Ectodermal cell (in vitro differentiated cells): ENCODE measurements around the gene CDHR1.

Source experiments
- H3K27ac ChIP-seq: 2 replicates; pipeline ENCODE4 v1.7.0; 2013; ENCODE audit warnings: mild to moderate bottlenecking, low read depth, low read length; ENCODE audit not compliant: insufficient read depth, poor library complexity, severe bottlenecking
- H3K27me3 ChIP-seq: 2 replicates; pipeline ENCODE4 v1.7.0; 2013; ENCODE audit warnings: mild to moderate bottlenecking, low read length; ENCODE audit not compliant: insufficient read depth, control insufficient read depth, poor library complexity, severe bottlenecking
- H3K36me3 ChIP-seq: one replicate; pipeline ENCODE4 v1.7.0; 2013; ENCODE audit warnings: low read length; ENCODE audit not compliant: control insufficient read depth, insufficient read depth
- H3K4me1 ChIP-seq: one replicate; pipeline ENCODE4 v1.7.0; 2013; ENCODE audit warnings: low read length; ENCODE audit not compliant: control insufficient read depth, insufficient read depth
- H3K4me3 ChIP-seq: 2 replicates; pipeline ENCODE4 v1.7.0; 2013; ENCODE audit warnings: low read depth, low read length, control low read depth; ENCODE audit not compliant: insufficient read depth
- H3K9me3 ChIP-seq: 2 replicates; pipeline ENCODE4 v1.7.0; 2013; ENCODE audit warnings: mild to moderate bottlenecking, low read length, moderate library complexity; ENCODE audit not compliant: control insufficient read depth
- WGBS, 2 experiments: methylation state at CpG; one replicate each; pipeline ENCODE4 v1.1.7; 2013; ENCODE audit warnings: missing lambda C conversion rate in 2 of 2; 5-methylcytosine and 5-hydroxymethylcytosine counted together

The CDHR1 gene

DNA sequence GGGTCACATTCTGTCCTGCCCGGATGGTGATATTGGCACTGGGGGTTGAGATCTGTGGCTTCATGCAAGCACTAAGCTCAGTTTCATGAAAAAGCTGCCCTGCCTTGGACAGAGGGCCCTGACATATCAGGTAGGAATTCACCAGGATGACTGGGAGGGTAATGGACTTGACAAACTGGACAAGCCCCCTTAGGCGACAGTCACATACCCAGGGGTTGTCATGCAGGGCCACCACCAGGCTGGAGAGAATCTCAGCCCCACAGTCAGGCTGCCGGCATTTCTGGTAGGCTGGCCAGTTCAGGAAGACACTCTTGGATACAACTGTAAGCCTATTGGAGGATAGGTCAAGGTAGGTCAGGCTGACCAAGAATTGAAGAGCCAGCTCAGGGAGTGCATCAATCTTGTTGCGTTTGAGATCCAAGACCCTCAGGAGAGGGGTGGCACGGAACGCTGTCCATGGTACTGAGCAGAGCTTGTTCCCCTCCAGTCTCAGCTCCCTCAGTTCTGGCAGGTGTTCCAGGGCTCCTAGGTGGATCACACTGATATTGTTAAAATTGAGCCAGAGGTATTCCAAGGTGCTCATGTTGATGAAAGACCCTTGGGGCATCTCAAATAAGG, 30.2 kb downstream of the CDHR1 start:
- H3K27ac ChIP-seq: no peak overlapping the region
- H3K9me3 ChIP-seq: no peaks in the 10 kb centered on the region
- H3K27me3 ChIP-seq: no peaks in the 10 kb centered on the region
- WGBS, 2 experiments: 50 to 52% methylated on average over 6 of the region's 6 CpGs
- no peak overlapping the region for H3K4me3 ChIP-seq
- H3K4me1 ChIP-seq: no peaks in the 10 kb centered on the region
- no peaks in the 10 kb centered on the region for H3K36me3 ChIP-seq

DNA sequence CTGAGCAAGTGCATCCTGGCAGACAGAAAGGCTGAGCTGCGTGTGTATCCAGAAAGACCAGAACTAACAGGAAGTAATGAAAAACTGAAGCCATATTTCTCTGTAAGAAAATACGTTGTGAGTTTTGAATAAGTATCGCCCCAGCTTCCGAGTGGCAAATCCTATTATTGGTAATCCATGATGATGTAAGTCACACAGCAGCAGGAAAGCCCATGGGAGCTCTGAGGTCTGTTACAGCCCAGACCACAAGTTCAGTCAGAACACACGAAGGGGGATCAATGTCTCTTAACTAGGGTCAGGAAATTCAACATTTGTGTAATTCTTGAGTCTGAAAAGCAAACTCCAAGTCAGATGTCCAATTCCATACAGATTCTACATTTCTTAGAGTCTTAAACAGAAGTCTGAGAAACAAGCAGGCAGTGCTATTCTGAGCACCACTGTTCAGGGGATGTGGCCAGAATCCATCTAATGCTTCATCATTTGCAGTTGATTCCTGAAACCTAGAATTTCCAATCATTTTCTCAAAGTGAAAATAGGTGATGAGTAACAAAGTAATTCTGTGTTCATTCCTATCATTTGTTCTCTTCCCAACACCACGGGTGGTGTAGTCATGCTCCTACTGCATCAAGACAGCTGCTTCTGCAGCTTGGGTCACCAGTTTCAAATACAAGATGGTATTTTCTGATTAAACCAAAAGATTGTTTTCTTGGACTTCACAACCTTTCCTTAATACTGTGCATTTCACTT, 31.3 kb downstream of the CDHR1 start, which contains the start of gene LRIT2:
Gene LRIT2 (minus strand): TSS at position 118 of the 747 bp plus-strand sequence. CDS start 24 bp downstream, at position 94.
- no peaks in the 10 kb centered on the region for H3K27me3 ChIP-seq
- H3K4me3 ChIP-seq: no peak within 1 kb of the TSS
- no peak within 1 kb of the TSS for H3K27ac ChIP-seq
- no peaks in the 10 kb centered on the region for H3K9me3 ChIP-seq
- 72 to 78% methylated on average over 6 of the region's 6 CpGs for WGBS, 2 experiments
- H3K4me1 ChIP-seq: no peaks in the 10 kb centered on the region
- H3K36me3 ChIP-seq: no peaks in the 10 kb centered on the region

DNA sequence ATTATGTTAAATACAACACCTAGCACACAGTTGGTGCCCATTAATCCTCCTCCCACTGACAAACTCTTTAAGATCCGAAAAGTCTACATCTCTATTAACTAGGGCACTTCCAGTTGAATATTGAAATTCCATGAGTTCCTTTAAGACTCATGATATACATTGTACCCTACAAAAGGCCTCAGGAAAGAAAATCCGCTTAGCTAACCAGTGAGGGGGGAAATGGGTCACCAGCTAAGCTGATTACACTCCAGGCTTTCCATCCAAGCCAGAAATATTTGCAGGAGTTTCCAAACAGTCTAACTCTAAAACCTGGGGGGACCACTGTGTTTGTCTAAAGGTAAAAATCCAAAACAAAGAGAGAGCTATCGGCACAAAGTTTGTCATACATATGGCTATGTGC, 32.3 kb downstream of the CDHR1 start:
- Histone ChIP-seq H3K27ac (no peak overlapping the region), H3K36me3 (no peaks in the 10 kb centered on the region), H3K9me3 (no peaks in the 10 kb centered on the region), H3K4me3 (no peak overlapping the region), H3K4me1 (no peaks in the 10 kb centered on the region), H3K27me3 (no peaks in the 10 kb centered on the region)
- WGBS, 2 experiments: 79 to 85% methylated on average over 3 of the region's 3 CpGs

DNA sequence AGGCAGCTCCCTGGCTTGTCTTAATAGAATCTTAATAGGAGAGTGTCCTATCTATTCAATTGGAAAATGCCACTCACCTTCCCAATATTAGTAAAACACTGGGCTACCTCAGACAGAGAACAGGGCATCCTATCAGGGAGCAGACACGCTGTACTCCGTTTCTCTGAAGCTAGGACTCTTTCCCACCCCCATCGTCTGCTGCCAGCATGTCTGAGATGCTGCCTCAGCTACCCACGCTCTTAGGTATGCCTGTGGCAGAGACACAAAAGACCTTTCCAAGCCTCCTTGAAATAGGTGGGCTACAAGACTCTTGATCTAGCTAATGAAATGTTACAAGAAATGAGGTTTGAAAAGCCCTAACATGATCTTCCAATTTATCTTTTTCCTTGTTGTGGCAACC, 33.5 kb downstream of the CDHR1 start:
- H3K4me1 ChIP-seq: no peaks in the 10 kb centered on the region

DNA sequence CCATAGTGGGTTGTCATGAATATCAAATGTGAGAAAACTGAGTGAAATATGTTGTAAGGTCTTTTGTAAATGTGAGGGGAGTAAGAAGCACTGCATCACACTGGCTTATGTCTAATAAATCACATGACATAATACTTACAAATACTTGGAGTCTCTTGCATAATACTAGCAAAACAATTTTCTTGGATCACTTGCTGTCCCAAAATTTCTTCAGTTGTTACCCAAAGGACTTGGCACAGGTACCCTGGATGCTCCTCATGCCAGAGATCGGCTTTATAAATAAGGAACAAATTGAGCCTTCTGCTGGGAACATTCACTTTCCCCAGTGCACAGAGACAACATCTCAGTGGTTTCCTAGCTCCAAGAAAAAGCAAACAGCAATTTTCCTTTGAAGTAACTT, 36.0 kb downstream of the CDHR1 start:
- WGBS, 2 experiments: 87 to 93% methylated on average over 1 of the region's 1 CpG
- no peaks in the 10 kb centered on the region for H3K9me3 ChIP-seq
- H3K36me3 ChIP-seq: no peaks in the 10 kb centered on the region
- H3K4me3 ChIP-seq: no peak overlapping the region
- no peaks in the 10 kb centered on the region for H3K4me1 ChIP-seq
- H3K27me3 ChIP-seq: no peaks in the 10 kb centered on the region
- no peak overlapping the region for H3K27ac ChIP-seq

More for the DNA sequence above, 33.5 kb downstream of the CDHR1 start:
- Histone ChIP-seq H3K4me3 (no peak overlapping the region), H3K36me3 (no peaks in the 10 kb centered on the region), H3K27ac (no peak overlapping the region), H3K27me3 (no peaks in the 10 kb centered on the region), H3K9me3 (no peaks in the 10 kb centered on the region)
- 73 to 79% methylated on average over 4 of the region's 4 CpGs for WGBS, 2 experiments

DNA sequence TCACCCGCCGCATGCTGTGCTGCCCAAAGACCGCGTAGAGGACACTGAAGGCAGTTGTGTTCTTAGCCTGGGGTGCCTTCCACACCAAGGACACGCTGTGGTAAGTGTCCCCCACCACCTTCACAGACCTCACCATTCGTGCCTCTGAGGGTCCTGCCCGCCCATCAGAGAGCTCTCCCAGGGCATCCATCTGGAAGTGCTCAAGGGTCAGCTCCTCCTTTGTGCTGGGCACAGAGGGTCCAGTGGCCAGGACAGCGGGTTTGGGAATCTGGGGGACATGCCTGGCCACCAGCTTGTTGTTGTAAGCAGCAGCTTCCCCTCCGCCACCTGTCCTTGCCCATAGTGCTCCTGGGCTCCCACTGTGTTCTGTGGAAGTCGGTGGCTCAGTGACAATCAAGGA, 38.0 kb downstream of the CDHR1 start:
- Histone ChIP-seq H3K36me3 (no peaks in the 10 kb centered on the region), H3K4me3 (no peak overlapping the region), H3K9me3 (no peaks in the 10 kb centered on the region), H3K27ac (no peak overlapping the region), H3K27me3 (no peaks in the 10 kb centered on the region), H3K4me1 (no peaks in the 10 kb centered on the region)
- WGBS, 2 experiments: 91 to 93% methylated on average over 10 of the region's 10 CpGs

DNA sequence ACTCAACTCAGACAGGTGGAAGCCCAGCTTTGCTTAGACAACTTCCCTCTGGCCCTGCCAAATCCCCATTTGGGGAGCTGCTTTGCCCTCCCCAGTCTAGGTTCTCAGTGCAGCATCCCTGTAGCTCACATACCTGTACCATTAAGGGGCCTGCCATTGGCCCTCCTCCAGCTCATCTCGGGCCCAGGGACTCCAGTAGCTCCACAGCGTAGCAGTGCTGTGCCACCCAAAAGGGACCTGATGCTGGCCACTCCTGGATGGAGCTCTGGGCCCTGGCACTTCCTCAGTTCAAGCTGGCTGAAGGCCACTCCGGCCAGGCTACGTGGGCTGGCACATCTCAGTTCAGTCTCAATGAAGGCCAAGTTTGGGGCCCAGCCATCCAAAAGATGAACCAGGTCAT, 39.6 kb downstream of the CDHR1 start:
- H3K36me3 ChIP-seq: no peaks in the 10 kb centered on the region
- H3K4me3 ChIP-seq: no peak overlapping the region
- H3K4me1 ChIP-seq: no peaks in the 10 kb centered on the region
- no peaks in the 10 kb centered on the region for H3K27me3 ChIP-seq
- H3K27ac ChIP-seq: no peak overlapping the region
- 92 to 96% methylated on average over 4 of the region's 4 CpGs for WGBS, 2 experiments
- H3K9me3 ChIP-seq: no peaks in the 10 kb centered on the region

DNA sequence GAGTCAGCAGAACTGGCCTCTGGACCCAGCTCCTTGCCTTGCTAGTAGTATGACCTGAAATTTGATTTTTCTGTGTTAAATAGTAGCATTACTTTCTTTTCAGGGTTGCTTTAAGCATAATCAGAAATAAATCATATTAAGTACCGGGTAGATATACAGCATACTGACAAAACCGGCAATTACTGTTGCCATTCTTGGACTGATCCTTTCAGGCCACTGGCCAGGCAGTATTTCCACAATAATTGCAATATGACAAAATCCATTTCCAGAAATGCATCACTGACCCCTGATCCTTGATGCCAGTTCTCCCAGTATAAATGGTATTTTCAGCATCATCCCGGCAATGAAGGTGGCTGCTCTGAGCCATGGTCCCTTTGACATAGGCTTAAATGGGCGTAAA, 40.1 kb downstream of the CDHR1 start:
- Histone ChIP-seq H3K9me3 (no peaks in the 10 kb centered on the region), H3K4me1 (no peaks in the 10 kb centered on the region), H3K27ac (no peak overlapping the region), H3K4me3 (no peak overlapping the region), H3K36me3 (no peaks in the 10 kb centered on the region), H3K27me3 (no peaks in the 10 kb centered on the region)
- WGBS, 2 experiments: 93 to 94% methylated on average over 4 of the region's 4 CpGs

DNA sequence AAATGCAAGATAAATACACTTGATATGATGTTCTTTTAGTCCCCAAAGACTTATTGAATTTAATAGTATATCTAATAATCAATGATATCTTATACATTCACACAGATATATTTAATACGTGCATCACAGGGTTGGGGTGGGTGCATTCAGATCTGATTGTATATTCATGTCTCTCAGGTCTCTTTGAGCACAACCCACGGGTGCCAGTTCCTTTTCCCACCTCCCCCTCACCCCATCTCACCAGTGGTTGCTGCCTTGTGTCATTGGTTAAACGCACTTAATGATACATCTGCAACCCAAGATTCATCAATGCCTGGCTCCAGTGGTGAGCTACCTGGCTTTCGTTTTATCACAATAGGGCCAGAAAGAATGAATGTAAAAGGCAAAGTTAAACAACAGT, 40.8 kb downstream of the CDHR1 start:
- no peaks in the 10 kb centered on the region for H3K4me1 ChIP-seq
- WGBS, 2 experiments: 87 to 90% methylated on average over 4 of the region's 4 CpGs
- H3K27ac ChIP-seq: no peak overlapping the region

DNA sequence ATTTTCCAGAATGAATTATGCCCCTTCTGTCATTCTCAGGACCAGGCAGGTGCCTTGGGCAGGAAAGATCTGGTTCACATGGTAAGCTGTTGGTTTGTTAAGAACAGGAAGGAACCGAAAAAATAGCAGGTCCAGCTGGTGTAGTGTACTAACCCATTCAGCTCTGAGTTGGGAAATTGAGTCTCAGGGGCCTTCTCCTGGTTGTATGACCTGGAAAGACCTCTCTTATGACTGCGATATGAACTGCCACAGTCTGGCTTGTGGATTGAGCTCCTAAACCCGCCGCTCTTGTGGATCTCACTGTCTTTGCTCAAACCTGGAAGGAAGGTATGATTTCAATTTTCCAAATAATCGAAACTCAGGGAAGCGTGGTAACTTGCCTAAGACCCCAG, 42.5 kb downstream of the CDHR1 start:
- no peaks in the 10 kb centered on the region for H3K27me3 ChIP-seq
- no peaks in the 10 kb centered on the region for H3K9me3 ChIP-seq
- no peaks in the 10 kb centered on the region for H3K4me1 ChIP-seq
- WGBS, 2 experiments: 95% methylated on average over 6 of the region's 6 CpGs
- no peak overlapping the region for H3K4me3 ChIP-seq
- H3K27ac ChIP-seq: no peak overlapping the region
- no peaks in the 10 kb centered on the region for H3K36me3 ChIP-seq

More for the DNA sequence above, 40.8 kb downstream of the CDHR1 start:
- Histone ChIP-seq H3K4me3 (no peak overlapping the region), H3K36me3 (no peaks in the 10 kb centered on the region), H3K9me3 (no peaks in the 10 kb centered on the region), H3K27me3 (no peaks in the 10 kb centered on the region)
